Left lung (tissue), 10 donors: ENCODE results near the gene PKNOX2. TPM values are rescaled to one million over a fixed set of nuclear protein-coding genes. Genes with fewer than 3 reads are reported as not detected.

Experiments used
- ATAC-seq: fragments of 200-7000 bp; cut with Tn5 transposase; one replicate; pipeline ENCODE4 v1.9.1; 2020; ENCODE audit warnings: moderate library complexity
- DNase-seq, 4 donors: peaks; one replicate each; pipeline ENCODE4 v3.0.0-alpha.2; 2013 to 2020
- H3K27ac ChIP-seq, 2 donors: fragments of 200-600 bp; sonication (generic) in 1 of 2; one replicate each; pipeline versions ENCODE4 v1.5.0 to v1.8.0; 2020 to 2021
- H3K27me3 ChIP-seq, 2 donors: fragments of 200-600 bp; sonication (generic) in 1 of 2; one replicate each; pipeline versions ENCODE4 v1.5.0 to v1.8.0; 2020 to 2021
- H3K36me3 ChIP-seq, 2 donors: fragments of 200-600 bp; sonication (generic) in 1 of 2; one replicate each; pipeline versions ENCODE4 v1.5.0 to v1.8.0; 2020 to 2021
- H3K4me1 ChIP-seq, 2 donors: fragments of 200-600 bp; one replicate each; pipeline ENCODE4 v1.8.0; 2021
- H3K4me3 ChIP-seq, 2 donors: fragments of 200-600 bp; sonication (generic) in 1 of 2; one replicate each; pipeline versions ENCODE4 v1.5.0 to v1.8.0; 2020 to 2021; ENCODE audit warnings: mild to moderate bottlenecking in 1 of 2
- H3K9me3 ChIP-seq, 2 donors: fragments of 200-600 bp; sonication (generic) in 1 of 2; one replicate each; pipeline versions ENCODE4 v1.5.0 to v1.8.0; 2020 to 2021
- CTCF ChIP-seq, 2 donors: fragments of 200-600 bp; sonication (generic) in 1 of 2; IDR thresholded peaks; one replicate each; pipeline versions ENCODE4 v1.5.0 to v1.8.0; 2021; ENCODE audit warnings: antibody characterized with exemption in 2 of 2
- intact Hi-C, 2 donors: fragments of 100-400 bp; cut with DNase I; formaldehyde crosslinking; loops; one replicate each; pipeline versions ENCODE4 v1.11.2 to v1.14.2; 2022
- polyA plus RNA-seq, 6 donors: library from polyadenylated mRNA; unstranded; fragments of 120-200 nt; gene quantifications; one replicate each; pipeline ENCODE4 v1.2.1, GENCODE V29; 2013; ENCODE audit not compliant: insufficient read length in 6 of 6
- total RNA-seq, 2 donors: library from RNA; stranded (reverse); fragmentation: NEBNext Ultra II Directional; extraction: Animal tissue kit (Norgen Biotek cat#: 25700); gene quantifications; one replicate each; pipeline ENCODE4 v1.2.1, GENCODE V29; 2021
- donor health status: DM: no; HTN: yes; CAD: no.
- donor health status: DM: no; HTN: no; CAD: no.

Gene PKNOX2
- total and polyA plus RNA-seq, 8 donors: 6.7 to 18.9 (median 16.7) TPM

GRCh38 chr11:125202362-125202880, 37.9 kb downstream of the PKNOX2 start:
- Histone ChIP-seq H3K27ac (no peak overlapping the region), H3K36me3 (no peaks in the 10 kb centered on the region), H3K4me1 (no peaks in the 10 kb centered on the region), H3K4me3 (no peak overlapping the region), H3K27me3 (peaks cover 0 to 4% of the 10 kb centered on the region in 2 donors), H3K9me3 (no peaks in the 10 kb centered on the region)
- intact Hi-C loops: no loop called here
- DNase-seq (no peak), ATAC-seq (no peak)
- TF ChIP-seq CTCF (IDR thresholded peaks at IDR 0.05): no peak

GRCh38 chr11:125202977-125203376, 38.4 kb downstream of the PKNOX2 start:
- DNase-seq: no peak
- H3K36me3 ChIP-seq: no peaks in the 10 kb centered on the region
- ATAC-seq: no peak
- intact Hi-C loops: no loop called here
- H3K27ac ChIP-seq: no peak overlapping the region
- H3K9me3 ChIP-seq: no peaks in the 10 kb centered on the region
- peaks cover 0 to 4% of the 10 kb centered on the region in 2 donors for H3K27me3 ChIP-seq
- no peak overlapping the region for H3K4me3 ChIP-seq
- TF ChIP-seq CTCF (IDR thresholded peaks at IDR 0.05): no peak
- no peaks in the 10 kb centered on the region for H3K4me1 ChIP-seq

GRCh38 chr11:125207866-125208425, 43.4 kb downstream of the PKNOX2 start:
- no peaks in the 10 kb centered on the region for H3K4me1 ChIP-seq
- H3K9me3 ChIP-seq: no peaks in the 10 kb centered on the region
- H3K27ac ChIP-seq: no peak overlapping the region
- intact Hi-C loops: no loop called here
- no peak for TF ChIP-seq CTCF (IDR thresholded peaks at IDR 0.05)
- no peaks in the 10 kb centered on the region for H3K36me3 ChIP-seq
- no peak overlapping the region for H3K4me3 ChIP-seq
- DNase-seq: no peak
- no peak for ATAC-seq
- no peaks in the 10 kb centered on the region for H3K27me3 ChIP-seq

GRCh38 chr11:125210066-125210465, 45.5 kb downstream of the PKNOX2 start:
- ATAC-seq (no peak), DNase-seq (no peak)
- no peak for TF ChIP-seq CTCF (IDR thresholded peaks at IDR 0.05)
- H3K36me3 ChIP-seq: no peaks in the 10 kb centered on the region
- intact Hi-C loops: no loop called here
- H3K9me3 ChIP-seq: no peaks in the 10 kb centered on the region
- peaks cover 0 to 7% of the 10 kb centered on the region in 2 donors for H3K27me3 ChIP-seq
- no peaks in the 10 kb centered on the region for H3K4me1 ChIP-seq
- no peak overlapping the region for H3K27ac ChIP-seq
- no peak overlapping the region for H3K4me3 ChIP-seq

GRCh38 chr11:125211191-125211947, 46.8 kb downstream of the PKNOX2 start:
- H3K27me3 ChIP-seq: peaks cover 0 to 7% of the 10 kb centered on the region in 2 donors
- ATAC-seq (no peak), DNase-seq (no peak)
- H3K4me1 ChIP-seq: peaks cover 0 to 2% of the 10 kb centered on the region in 2 donors
- intact Hi-C loops: no loop called here
- TF ChIP-seq CTCF (IDR thresholded peaks at IDR 0.05): no peak
- H3K27ac ChIP-seq: no peak overlapping the region
- no peak overlapping the region for H3K4me3 ChIP-seq
- H3K9me3 ChIP-seq: no peaks in the 10 kb centered on the region
- H3K36me3 ChIP-seq: no peaks in the 10 kb centered on the region
